SU-DHL-6 (cell line): ENCODE results near the gene OTULIN.

Experiments used
- CTCF ChIP-seq: fragments of 200-600 bp; sonication (generic); IDR thresholded peaks from one replicate; pipeline ENCODE4 v1.5.1; 2017; ENCODE audit warnings: antibody characterized with exemption, mild to moderate bottlenecking, low read length, moderate library complexity; ENCODE audit not compliant: insufficient read depth, poor library complexity, severe bottlenecking
- EZH2phosphoT487 ChIP-seq: fragments of 200-600 bp; sonication (generic), shearing (Covaris generic); conservative IDR thresholded peaks from 2 replicates; pipeline ENCODE4 v1.6.1; 2018; ENCODE audit warnings: mild to moderate bottlenecking, antibody characterized with exemption, low read length, moderate library complexity, mixed read lengths

GRCh38 chr5:14617441-14617840 lies 47.1 kb upstream of the OTULIN start:
- TF ChIP-seq CTCF (no peak), EZH2phosphoT487 (no peak)
